ENCODE results near the gene SUGCT.
"Not testable (repeated sequence)": the region's sequence is repeated elsewhere in the genome, so short reads cannot be mapped to it uniquely, and the experiment has no call there.

Gene SUGCT

DNA sequence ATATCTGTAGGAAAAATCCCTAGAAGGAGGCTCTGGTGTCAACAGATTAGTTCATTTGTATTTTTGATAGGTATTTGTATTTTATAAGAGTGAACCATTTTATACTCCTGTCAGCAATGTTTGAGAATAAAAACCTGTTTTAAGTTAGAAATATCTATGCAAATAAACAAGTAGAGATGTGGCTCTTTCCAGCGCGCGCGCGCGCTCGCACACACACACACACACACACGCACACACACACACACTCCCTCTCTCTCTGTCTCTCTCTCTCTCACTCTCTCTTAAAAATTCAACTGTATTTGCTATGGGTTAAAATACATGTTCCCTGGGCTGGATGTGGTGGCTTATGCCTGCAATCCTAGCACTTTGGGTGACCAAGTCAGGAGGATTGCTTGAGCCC lies 113.9 kb downstream of the SUGCT start:
- TF ChIP-seq, protein P1, sequence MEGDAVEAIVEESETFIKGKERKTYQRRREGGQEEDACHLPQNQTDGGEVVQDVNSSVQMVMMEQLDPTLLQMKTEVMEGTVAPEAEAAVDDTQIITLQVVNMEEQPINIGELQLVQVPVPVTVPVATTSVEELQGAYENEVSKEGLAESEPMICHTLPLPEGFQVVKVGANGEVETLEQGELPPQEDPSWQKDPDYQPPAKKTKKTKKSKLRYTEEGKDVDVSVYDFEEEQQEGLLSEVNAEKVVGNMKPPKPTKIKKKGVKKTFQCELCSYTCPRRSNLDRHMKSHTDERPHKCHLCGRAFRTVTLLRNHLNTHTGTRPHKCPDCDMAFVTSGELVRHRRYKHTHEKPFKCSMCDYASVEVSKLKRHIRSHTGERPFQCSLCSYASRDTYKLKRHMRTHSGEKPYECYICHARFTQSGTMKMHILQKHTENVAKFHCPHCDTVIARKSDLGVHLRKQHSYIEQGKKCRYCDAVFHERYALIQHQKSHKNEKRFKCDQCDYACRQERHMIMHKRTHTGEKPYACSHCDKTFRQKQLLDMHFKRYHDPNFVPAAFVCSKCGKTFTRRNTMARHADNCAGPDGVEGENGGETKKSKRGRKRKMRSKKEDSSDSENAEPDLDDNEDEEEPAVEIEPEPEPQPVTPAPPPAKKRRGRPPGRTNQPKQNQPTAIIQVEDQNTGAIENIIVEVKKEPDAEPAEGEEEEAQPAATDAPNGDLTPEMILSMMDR (IDR thresholded peaks at IDR 0.05; ENCODE audit: low read depth, low read length), result no peak

DNA sequence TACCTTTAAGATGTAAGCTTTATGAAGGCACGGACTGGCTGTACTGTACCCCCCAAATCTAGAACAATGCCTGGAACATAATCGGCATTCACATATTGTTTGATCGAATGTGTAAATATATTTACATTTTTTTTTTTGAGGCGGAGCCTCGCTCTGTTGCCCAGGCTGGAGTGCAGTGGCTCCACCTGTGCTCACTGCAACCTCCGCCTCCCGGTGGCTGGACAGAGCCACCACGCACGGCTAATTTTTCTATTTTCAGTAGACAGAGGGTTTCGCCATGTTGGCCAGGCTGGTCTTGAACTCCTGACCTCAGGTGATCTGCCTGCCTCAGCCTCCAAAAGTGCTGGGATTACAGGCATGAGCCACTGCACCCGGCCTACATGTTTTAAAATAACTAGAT lies 118.6 kb downstream of the SUGCT start:
- not testable (repeated sequence) for DNase-seq (ENCODE audit: extremely low read depth, low read depth)

More for the DNA sequence above, 113.9 kb downstream of the SUGCT start:
- DNase-seq (ENCODE audit: extremely low read depth, low read depth), result no peak

DNA sequence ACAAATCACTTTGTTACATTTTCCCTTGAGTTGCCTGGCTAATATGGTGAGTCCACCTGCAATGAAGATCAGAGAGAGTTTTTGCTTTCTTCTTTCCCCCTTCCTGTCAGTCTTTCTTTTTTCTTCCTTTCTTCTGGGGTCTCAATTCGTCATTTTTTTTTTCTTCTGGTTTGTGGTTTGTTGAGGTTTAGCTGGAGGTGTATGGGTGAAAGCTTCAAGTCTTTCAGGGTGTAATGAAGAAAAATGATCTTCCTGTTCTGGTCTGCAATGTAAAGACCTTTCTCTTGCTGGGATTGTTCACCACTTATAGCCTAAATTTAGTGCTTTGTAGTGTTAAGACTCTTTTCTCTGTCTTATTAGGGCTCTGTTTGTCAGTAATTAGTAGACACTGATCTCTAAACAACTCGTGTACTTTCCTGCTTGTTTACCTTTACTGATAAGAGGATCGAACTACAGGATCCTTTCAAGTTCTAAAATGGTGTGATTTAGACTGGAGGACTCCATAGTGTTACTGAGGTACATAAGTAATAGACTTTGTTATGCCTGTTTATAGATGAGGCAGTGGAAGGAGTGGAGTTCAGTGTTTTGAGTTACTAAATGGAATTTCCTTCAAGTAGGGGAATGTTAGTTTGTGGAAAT lies 129.1 kb downstream of the SUGCT start:
- TF ChIP-seq, protein P1 (IDR thresholded peaks at IDR 0.05; ENCODE audit: low read depth, low read length), result no peak
- DNase-seq (ENCODE audit: extremely low read depth, low read depth), result no peak

DNA sequence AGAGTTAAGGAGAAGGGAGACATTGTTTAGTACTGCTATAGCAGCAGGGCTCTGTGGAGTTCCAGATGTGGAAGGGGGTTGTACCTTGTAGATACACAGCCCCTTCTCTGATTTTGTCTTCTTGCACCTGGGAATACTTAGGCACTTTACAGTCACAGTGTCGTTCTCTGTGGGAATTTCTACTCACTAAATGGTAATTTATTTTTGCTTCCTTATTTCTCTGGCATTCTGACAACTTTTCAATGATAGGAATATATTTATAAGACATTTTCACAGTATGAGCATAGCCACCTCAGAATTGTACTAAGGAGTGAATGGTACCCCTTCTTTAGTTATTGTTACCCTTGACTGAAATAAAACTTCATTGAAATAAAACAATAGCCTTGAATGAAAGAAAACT lies 132.8 kb downstream of the SUGCT start:
- DNase-seq (ENCODE audit: extremely low read depth, low read depth), result no peak
- TF ChIP-seq, protein P1 (IDR thresholded peaks at IDR 0.05; ENCODE audit: low read depth, low read length), result no peak

DNA sequence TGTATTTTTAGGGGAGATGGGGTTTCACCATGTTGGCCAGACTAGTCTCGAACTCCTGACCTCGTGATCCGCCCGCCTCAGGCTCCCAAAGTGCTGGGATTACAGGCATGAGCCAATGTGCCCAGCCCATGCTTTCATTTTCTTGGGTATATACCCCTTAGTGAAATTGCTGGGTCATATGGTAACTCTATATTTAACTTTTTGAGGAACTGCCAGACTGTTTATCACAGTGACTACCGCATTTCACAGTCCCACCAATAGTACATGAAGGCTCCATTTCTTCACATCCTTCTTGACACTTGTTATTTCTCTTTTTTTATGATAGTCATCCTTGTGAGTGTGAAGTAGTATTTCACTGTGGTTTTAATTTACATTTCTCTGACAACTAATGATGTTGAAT lies 134.0 kb downstream of the SUGCT start:
- DNase-seq (ENCODE audit: extremely low read depth, low read depth), result not testable (repeated sequence)

DNA sequence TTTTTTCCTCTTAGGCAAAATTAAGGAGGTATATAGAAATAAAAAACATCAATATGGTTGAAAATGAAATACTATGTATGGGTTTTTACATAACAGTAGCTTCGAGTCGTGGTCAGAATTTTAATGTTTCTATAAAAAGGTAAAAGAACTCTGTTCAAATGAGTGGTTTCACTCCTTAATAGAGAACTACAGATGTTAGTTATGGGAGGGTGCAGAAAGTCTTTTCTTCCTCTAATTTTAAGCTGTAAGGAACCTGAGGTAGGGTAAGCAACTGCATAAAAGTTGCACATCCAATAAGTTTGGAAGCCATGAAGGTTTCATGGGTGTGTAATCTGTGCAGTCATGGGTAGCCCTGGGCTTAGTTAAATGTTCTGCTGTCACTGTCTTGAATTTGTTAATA lies 141.3 kb downstream of the SUGCT start:
- TF ChIP-seq, protein P1 (IDR thresholded peaks at IDR 0.05; ENCODE audit: low read depth, low read length), result no peak
- no peak for DNase-seq (ENCODE audit: extremely low read depth, low read depth)

DNA sequence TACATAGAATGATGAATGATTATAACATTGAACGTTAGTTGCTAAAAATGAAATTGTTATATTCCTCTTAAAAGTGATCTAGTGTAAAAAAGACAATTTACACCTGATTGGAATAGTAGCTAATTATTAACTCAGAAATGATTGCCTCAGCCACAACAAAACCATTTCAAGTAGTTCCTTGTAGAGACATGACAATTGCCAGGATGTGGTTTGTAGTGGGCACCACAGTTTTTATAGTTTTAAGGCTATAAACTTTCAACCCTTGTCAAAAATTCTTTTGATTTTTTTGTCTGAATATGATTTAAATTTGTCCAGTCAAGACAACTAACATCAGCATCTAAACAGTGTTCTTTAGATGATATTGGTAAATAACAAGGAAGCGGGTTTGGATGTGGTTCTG lies 145.2 kb downstream of the SUGCT start:
- TF ChIP-seq, protein P1 (IDR thresholded peaks at IDR 0.05; ENCODE audit: low read depth, low read length), result no peak
- no peak for DNase-seq (ENCODE audit: extremely low read depth, low read depth)

DNA sequence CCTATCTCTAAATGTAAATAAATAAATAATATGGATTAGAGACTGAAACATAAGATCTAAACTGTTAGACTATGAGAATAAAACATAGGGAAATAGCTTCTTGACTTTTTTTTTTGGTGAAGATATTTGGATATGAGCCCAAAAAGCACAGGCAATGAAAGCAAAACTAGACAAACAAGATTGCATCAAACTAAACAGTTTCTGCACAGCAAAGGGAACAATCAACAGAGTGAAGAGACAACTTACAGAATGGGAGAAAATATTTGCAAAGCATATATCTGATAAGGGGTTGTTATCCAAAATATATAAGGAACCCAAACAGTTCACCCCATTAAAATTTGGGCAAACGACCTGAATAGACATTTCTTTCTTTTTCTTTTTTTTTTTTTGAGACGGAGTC lies 148.1 kb downstream of the SUGCT start:
- no peak for DNase-seq (ENCODE audit: extremely low read depth, low read depth)
- TF ChIP-seq, protein P1 (IDR thresholded peaks at IDR 0.05; ENCODE audit: low read depth, low read length), result no peak
